GM10266 (cell line): ENCODE measurements around the gene FLACC1.

ENCODE experiments used
- DNase-seq: peaks from one replicate; pipeline ENCODE4 v3.0.0; 2012; ENCODE audit errors: extremely low spot score
- TF ChIP-seq, protein P1 (sequence below): IDR thresholded peaks from 2 replicates; pipeline ENCODE4 v1.5.1; 2012; ENCODE audit warnings: mild to moderate bottlenecking, low read depth; ENCODE audit not compliant: control insufficient read depth, insufficient read depth; ENCODE audit errors: missing control alignments

The FLACC1 gene

DNA sequence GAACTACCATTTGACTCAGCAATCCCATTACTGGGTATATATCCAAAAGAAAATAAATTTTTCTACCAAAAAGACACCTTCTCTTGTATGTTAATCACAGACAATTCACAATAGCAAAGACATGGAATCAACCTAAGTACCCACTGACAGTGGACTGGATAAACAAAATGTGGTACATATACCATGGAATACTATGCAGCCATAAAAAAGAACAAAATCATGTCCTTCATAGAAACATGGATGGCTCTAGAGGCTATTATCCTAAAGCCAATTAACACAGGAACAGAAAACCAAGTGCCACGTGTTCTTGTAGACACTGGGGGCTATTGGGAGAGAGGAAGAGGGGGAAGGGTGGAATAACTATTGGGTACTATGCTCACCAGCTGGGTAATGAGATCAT lies 27.7 kb downstream of the FLACC1 start:
- no peak for DNase-seq
- TF ChIP-seq, protein P1, sequence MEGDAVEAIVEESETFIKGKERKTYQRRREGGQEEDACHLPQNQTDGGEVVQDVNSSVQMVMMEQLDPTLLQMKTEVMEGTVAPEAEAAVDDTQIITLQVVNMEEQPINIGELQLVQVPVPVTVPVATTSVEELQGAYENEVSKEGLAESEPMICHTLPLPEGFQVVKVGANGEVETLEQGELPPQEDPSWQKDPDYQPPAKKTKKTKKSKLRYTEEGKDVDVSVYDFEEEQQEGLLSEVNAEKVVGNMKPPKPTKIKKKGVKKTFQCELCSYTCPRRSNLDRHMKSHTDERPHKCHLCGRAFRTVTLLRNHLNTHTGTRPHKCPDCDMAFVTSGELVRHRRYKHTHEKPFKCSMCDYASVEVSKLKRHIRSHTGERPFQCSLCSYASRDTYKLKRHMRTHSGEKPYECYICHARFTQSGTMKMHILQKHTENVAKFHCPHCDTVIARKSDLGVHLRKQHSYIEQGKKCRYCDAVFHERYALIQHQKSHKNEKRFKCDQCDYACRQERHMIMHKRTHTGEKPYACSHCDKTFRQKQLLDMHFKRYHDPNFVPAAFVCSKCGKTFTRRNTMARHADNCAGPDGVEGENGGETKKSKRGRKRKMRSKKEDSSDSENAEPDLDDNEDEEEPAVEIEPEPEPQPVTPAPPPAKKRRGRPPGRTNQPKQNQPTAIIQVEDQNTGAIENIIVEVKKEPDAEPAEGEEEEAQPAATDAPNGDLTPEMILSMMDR, result no peak

DNA sequence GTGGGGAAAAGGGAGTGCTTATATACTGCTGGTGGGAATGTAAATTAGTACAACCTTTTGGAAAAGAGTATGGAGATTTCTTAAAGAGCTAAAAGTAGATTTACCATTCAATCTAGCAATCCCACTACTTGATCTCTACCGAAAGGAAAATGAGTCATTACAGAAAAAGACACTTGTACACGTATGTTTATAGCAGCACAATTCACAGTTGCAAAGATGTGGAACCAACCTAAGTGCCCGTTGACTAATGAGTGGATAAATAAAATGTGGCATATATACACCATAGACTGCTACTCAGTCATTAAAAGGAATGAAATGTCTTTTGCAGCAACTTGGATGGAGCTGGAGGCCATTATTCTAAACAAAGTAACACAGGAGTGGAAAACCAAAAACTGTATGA lies 29.5 kb downstream of the FLACC1 start:
- TF ChIP-seq, protein P1, result no peak
- DNase-seq, result no peak

DNA sequence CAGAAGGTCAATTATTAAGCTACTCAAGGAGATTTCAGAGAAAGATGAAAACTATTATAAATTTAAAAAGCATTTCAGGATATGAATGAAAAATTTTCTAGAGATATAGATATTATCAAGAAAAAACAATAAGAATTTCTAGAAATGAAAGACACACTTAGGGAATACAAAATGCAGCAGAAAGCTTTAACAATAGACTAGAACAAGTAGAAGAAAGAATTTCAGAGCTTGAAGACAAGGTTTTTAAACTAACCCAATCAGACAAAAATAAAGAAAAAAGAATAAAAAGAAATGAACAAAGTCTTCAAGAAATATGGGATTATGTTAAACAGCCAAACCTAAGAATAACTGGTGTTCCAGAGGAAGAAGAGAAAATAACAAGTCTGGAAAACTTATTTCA lies 34.4 kb downstream of the FLACC1 start:
- no peak for DNase-seq
- TF ChIP-seq, protein P1, result no peak

DNA sequence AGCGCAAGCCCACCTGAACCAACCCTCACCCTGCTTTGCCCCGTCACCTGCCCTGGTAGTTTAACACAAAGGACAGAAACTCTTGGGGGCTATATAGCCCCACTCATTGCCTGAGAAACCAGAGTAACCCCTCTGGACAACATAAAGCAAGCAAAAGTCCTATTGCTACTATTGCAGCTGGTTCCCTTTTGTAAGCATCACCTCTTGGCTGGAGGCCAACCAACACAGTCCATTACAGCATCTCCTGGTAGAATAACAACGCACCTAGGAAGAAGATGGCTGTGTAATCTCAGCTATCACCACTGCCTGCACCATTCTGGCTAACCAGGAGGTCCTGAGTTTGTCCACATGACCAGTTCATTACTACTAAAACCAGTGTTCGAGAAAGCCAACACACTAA lies 36.4 kb downstream of the FLACC1 start:
- DNase-seq, result no peak
- TF ChIP-seq, protein P1, result no peak

DNA sequence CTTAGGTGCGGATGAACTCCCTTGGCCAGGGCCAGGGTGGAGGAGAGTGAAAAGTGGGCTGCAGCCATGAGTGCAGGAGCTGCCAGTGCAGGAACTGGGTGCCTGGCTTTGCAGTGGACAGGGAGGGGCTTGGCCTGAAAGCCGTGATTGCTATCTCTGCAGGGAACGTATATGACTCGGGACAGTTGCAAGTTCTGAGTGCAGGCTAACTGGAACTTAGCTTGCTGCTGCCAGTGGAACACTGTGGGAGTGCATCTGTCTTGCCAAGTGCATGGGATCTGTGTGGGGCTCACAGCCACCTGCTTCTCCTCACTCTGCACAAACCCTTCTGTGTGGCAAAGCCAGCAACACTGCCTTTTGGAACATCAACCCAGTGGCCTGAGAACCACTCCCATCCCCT lies 36.9 kb downstream of the FLACC1 start:
- TF ChIP-seq, protein P1, result no peak
- no peak for DNase-seq

DNA sequence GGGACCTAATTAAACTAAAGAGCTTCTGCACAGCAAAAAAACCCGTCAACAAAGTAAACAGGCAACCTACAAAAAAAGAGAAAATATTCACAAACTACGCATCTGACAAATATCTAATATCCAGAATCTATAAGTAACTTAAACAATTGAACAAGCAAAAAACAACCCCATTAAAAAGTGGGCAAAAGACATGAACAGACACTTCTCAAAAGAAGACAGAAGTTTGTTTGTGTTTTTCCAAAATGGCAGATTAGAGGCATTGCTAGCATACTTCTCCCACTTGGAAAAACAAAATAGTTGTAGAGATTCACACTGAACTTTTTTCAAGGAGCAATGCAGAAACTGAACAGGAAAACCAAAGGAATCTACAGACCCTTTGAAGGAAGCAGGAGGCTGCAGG lies 37.6 kb downstream of the FLACC1 start:
- no peak for DNase-seq
- TF ChIP-seq, protein P1, result no peak

DNA sequence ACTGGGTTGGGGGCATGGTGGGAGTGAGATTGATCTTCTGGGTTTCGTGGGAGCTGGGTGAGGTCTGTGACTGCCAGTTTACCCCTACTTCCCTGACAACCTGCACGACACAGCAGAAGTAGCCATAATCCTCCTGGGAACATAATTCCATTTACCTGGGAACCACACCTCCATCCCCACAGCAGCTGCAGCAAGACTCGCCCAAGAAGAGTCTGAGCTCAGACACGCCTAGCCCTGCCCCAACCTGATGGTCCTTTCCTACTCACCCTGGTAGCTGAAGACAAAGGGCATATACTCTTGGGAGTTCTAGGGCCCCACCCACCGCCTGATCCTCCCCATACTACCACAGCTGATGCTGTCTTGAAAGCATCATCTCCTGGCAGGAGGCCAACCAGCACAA lies 43.8 kb downstream of the FLACC1 start:
- DNase-seq, result no peak
- TF ChIP-seq, protein P1, result no peak
